HG03378 (cell line): ENCODE measurements around the gene DLAT.
"Not testable (repeated sequence)": the region's sequence is repeated elsewhere in the genome, so short reads cannot be mapped to it uniquely, and the experiment has no call there.

ENCODE experiments used
- ATAC-seq: cut with Tn5 transposase; IDR thresholded peaks from one replicate; pipeline ENCODE4 v1.9.1; 2021; ENCODE audit warnings: mild to moderate bottlenecking, moderate library complexity; ENCODE audit not compliant: unreplicated experiment

The DLAT gene

GRCh38 chr11:112024773-112025678 is at the start of gene DLAT:
TSS of gene DLAT (plus strand) at chr11:112025408. CDS start at chr11:112025473, 65 bp downstream.
- peak; percentile 58 for ATAC-seq

- ATAC-seq, result no peak
These were observed 49.0 kb upstream of the DLAT start for GRCh38 chr11:111976119-111976766.

- ATAC-seq, result no peak
These were observed 48.5 kb upstream of the DLAT start for GRCh38 chr11:111976767-111977145.

GRCh38 chr11:111977146-111978027 is 47.8 kb upstream of the DLAT start:
- ATAC-seq, result no peak

- no peak for ATAC-seq
These were observed 47.0 kb upstream of the DLAT start for GRCh38 chr11:111978028-111978771.

GRCh38 chr11:111980062-111980461 is 45.1 kb upstream of the DLAT start:
- no peak for ATAC-seq

GRCh38 chr11:111981270-111981669 is 43.9 kb upstream of the DLAT start:
- no peak for ATAC-seq

- ATAC-seq, result no peak
These were observed 43.2 kb upstream of the DLAT start for GRCh38 chr11:111982019-111982464.

- ATAC-seq, result no peak
These were observed 42.5 kb upstream of the DLAT start for GRCh38 chr11:111982541-111983186.

GRCh38 chr11:111983187-111983986 is 41.8 kb upstream of the DLAT start:
- no peak for ATAC-seq

- no peak for ATAC-seq
These were observed 38.6 kb upstream of the DLAT start for GRCh38 chr11:111986589-111986988.

GRCh38 chr11:111990381-111990780 is 34.8 kb upstream of the DLAT start:
- ATAC-seq, result no peak

- no peak for ATAC-seq
These were observed 32.9 kb upstream of the DLAT start for GRCh38 chr11:111992206-111992855.

GRCh38 chr11:111996129-111996528 is 29.1 kb upstream of the DLAT start:
- no peak for ATAC-seq

GRCh38 chr11:111996669-111997068 is 28.5 kb upstream of the DLAT start:
- ATAC-seq, result not testable (repeated sequence)

- no peak for ATAC-seq
These were observed 26.1 kb upstream of the DLAT start for GRCh38 chr11:111999111-111999510.

GRCh38 chr11:112000703-112001102 is 24.5 kb upstream of the DLAT start:
- ATAC-seq, result no peak

- no peak for ATAC-seq
These were observed 22.6 kb upstream of the DLAT start for GRCh38 chr11:112002491-112003216.
